HG02885 (cell line): ENCODE data around the gene PRKCE.

ENCODE experiments used
- ATAC-seq: cut with Tn5 transposase; IDR thresholded peaks from one replicate; pipeline ENCODE4 v1.9.1; 2021; ENCODE audit warnings: mild to moderate bottlenecking; ENCODE audit not compliant: unreplicated experiment, poor library complexity

Gene PRKCE

GRCh38 chr2:45629971-45630370, 21.5 kb upstream of the PRKCE start:
- no peak for ATAC-seq

GRCh38 chr2:45631319-45631718, 20.2 kb upstream of the PRKCE start:
- no peak for ATAC-seq

DNA sequence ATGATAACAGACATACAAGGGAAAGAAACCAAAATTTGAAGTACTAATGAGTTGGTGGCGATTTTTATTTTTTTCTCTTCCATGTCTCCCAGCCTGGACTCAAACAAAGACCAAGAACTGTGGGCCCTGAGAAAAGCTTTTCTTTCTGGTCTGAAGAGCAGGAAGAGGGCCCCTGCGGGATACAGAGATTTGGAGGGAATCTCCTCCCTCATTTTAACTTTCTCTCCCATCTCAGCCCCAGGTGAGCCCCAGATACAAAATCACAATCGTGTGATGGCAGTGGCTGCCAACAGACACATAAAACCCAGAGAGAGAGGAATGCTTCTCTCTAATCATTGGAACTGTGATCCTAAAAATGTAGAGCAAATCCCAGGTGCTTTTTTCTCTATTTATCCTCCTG, 19.5 kb upstream of the PRKCE start:
- no peak for ATAC-seq

DNA sequence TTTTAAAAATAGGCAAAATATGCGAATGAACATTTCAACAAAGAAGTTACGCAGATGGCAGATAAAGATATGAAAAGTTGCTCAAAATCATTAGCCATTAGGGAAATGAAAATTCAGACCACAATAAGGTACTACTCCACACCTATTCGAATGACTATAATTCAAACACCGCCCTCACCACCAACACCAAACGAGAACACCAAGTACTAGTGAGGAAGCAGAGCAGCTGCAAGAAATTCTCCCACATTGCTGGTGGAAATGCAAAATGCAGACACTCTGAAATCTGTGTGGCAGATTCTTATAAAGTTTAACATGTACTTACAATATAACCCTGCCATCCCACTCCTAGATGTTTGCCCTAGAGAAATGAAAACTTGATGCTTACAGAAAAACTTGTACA, 17.3 kb upstream of the PRKCE start:
- no peak for ATAC-seq

- no peak for ATAC-seq
Observed at GRCh38 chr2:45636008-45636407, 15.5 kb upstream of the PRKCE start.

- ATAC-seq: peak; percentile 69
Observed at GRCh38 chr2:45637440-45637839, 14.0 kb upstream of the PRKCE start.

DNA sequence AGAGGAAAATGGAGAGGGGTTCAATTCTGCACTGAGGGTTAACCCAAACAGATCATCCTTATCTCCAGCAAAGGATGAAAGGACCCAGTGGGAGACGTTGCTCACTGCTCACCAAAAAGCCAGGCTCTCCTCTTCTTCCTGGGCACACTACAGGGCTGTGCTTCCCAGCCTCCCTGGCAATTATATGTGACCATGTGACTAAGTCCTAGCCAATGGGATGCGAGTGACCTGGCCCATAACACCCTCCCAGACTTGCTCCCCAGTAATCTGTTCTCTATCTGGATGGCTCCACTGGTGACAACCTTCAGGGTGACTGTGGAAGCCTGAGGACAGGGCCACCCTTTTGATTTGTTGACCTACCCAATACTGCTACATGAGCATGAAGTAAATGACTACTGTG, 10.9 kb upstream of the PRKCE start:
- no peak for ATAC-seq

DNA sequence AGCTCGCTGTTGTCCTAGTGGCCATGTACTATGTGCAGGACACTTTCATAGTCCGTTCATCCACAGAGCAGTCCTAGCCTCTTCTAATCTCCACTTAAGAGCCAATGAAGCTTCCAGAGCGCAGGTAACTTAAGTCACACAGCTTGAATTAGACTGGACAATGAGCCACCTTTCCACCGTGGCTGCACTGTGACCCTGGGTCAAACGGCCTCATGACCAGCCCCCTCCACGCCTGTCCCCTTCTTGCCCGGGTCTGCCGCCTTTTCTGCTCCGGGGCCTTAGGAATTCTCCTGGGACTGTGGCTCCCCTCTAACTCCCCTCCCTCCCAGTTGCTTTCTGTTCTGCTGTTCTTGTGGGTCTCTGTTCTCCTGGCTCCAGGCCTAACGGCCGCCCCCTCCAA, 8.4 kb upstream of the PRKCE start:
- ATAC-seq: peak; percentile 6

- ATAC-seq: peak; percentile 90
Observed at GRCh38 chr2:45643543-45644542, 7.6 kb upstream of the PRKCE start.

- ATAC-seq: no peak
Observed at GRCh38 chr2:45646289-45646688, 5.2 kb upstream of the PRKCE start.

DNA sequence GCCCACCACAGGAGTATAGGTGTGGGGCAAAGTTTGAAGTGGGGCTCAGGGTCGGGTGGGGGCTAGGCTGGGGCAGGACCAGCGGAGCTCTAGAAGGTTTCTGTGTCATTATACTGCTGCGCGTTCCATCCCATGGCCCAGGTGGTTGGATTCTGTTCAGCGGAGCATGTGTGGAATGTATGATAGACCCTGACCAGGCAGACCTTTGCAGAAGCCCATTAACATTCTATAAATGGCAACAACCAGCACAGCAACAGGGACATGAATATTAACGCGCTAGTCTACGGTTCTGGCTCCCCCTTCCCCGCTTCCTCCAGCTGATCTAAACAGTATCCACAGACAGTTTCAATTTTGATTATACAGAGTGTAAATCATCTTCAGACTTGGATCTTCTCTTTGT, 4.1 kb upstream of the PRKCE start:
- ATAC-seq: no peak

DNA sequence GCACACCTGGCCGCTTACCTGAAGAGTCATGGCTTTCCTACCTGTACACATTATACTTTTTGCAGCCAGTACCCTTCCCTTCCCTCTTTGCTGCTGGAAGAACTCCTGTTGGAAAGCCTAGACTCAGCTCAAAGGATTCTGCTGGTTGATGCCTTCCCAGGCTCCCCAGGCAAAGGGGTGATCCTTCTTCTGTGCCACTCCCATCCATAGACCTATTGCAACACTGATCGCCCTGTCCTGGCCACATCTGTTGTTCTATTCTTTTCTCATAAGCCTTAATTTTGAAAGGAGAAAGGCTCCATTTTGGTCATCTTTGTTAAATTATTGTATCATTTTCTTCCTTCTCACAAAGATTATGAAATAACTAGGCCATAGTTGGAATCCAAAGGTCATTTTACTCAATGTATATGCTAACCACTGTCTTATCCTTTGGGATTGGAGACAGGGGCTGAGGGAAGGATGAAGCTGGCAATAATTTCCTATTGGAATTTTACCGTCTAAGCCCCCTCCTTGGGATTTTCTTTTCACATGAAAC, 3.4 kb upstream of the PRKCE start:
- ATAC-seq: no peak

- no peak for ATAC-seq
Observed at GRCh38 chr2:45648636-45649035, 2.8 kb upstream of the PRKCE start.

GRCh38 chr2:45649462-45649857, 2.0 kb upstream of the PRKCE start:
- ATAC-seq: no peak

GRCh38 chr2:45649858-45650811, 1.3 kb upstream of the PRKCE start:
- ATAC-seq: peak; percentile 22

DNA sequence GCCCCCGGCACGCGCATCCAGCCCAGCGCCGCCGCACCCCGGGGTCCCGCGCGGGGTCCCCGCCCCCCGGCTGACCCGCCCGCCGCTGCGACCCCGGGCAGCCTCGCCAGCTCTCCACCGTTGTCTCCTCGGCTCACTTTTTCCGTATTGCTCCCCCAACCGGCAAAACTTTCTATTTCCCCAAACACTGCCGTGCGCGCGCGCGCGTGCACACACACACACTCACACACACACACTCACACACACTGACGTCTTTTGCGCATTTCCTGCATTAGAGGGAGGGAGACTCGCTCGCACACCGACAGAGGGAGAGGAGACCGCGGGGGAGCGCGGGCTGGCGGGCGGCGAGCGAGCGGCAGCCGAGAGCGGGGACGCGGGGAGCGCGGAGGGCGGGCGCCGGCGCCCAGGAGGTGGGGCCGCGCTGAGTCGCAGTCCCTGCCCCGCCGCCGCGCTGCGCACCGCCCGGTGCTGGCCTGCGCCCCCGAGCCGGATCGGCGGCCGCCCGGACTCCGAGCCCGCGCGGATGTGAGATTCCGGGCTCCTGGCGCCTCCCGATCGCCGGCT, 542 bp upstream of the PRKCE start:
- ATAC-seq: peak; percentile 77

GRCh38 chr2:45652090-45653031, 886 bp downstream of the PRKCE start:
- no peak for ATAC-seq

DNA sequence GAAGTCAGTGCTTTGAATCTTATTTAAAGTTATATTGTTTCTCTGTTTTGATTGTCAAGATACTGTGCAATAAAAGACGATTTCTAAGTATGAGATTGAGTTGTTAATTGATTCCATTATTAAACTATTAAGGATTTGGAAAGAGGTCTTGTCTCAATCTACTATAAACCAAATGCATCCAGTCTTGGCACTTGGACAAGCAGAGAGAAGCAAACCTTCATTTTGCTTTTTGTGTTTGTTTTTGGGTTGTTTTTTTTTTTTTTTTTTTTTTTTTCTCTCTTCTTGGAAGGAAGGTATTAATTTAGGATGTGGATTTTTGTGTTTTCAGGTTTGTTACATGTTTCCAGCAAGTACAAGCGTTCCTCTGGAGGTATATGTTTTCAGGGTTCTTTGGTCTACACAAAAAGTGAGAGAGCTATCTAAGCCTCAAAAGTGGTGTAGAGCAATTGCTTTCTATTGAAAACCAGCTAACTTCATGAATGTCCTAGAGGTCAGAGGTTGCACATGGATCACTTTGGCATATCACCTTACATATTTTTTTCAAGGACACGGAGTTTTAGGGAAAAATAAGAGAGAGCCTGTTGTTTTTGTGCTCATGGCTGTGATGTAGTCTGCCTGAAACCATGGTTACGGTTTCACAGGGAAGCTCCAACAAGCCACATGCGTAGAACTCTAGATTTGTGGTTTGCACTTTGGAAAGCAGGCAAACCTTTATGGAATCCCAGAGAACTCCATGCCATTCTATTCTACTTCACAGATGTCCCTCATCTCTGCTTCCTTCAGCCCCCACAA, 1.8 kb downstream of the PRKCE start:
- no peak for ATAC-seq

- no peak for ATAC-seq
Observed at GRCh38 chr2:45654250-45654649, 2.8 kb downstream of the PRKCE start.
